Brain microvascular endothelial cell (primary cell): ENCODE results near the gene SHROOM3.

Experiments
- DNase-seq: peaks from one replicate; pipeline ENCODE4 v3.0.0-alpha.2; 2020
- H3K27ac ChIP-seq: fragments of 250-450 bp; sonication (Bioruptor Pico); 2 replicates; pipeline ENCODE4 v1.5.1; 2020; ENCODE audit warnings: mild to moderate bottlenecking, moderate library complexity
- H3K27me3 ChIP-seq: fragments of 250-450 bp; sonication (Bioruptor Pico); replicated peaks from 2 replicates; pipeline ENCODE4 v1.5.1; 2020; ENCODE audit warnings: mild to moderate bottlenecking
- H3K36me3 ChIP-seq: fragments of 250-450 bp; sonication (Bioruptor Pico); replicated peaks from 2 replicates; pipeline ENCODE4 v1.5.1; 2020; ENCODE audit warnings: mild to moderate bottlenecking
- H3K4me3 ChIP-seq: 2 replicates; pipeline ENCODE4 v1.5.1; 2011; ENCODE audit warnings: low read depth, mild to moderate bottlenecking, control low read depth, low read length, moderate library complexity
- in situ Hi-C: cut with HindIII; loops from 2 replicates; pipeline ENCODE4 v1.10.0; 2017; ENCODE audit warnings: low sequenced_read_pairs, low pct_ligation_motif_present
- TF ChIP-seq, protein P1 (sequence below): IDR thresholded peaks from 2 replicates; pipeline ENCODE4 v1.5.1; 2011; ENCODE audit warnings: low read depth, mild to moderate bottlenecking, moderate library complexity, low read length, control low read depth, inconsistent platforms; ENCODE audit errors: missing control alignments

Gene SHROOM3

DNA sequence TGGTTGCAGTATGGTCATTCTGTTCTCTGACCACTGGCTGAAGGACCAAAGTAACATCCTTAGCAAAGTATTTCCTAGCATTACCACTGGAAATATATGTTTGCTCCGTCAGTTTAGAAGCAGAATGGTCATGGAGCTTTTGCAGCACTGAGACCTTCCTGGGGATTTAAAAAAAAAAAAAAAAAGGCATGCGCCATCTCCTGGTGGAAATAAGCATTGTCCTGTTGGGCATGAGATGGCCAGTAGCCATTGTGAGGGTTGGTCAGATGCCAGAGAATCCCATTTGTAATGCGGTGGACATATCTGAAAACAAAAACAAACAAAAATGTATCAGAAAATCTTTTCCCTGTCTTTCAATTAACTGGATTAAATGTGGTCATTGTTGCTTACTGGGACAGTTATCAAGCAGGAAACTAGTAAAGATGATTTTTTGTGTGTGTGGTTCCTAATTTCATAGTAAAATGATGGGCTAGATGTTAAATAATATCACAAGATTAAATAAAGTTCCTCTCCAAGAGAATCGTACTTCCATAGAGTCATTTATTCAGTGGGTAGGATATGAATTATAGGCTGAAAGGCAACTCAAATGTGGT, 323.4 kb downstream of the SHROOM3 start:
- in situ Hi-C loops: no loop called here

DNA sequence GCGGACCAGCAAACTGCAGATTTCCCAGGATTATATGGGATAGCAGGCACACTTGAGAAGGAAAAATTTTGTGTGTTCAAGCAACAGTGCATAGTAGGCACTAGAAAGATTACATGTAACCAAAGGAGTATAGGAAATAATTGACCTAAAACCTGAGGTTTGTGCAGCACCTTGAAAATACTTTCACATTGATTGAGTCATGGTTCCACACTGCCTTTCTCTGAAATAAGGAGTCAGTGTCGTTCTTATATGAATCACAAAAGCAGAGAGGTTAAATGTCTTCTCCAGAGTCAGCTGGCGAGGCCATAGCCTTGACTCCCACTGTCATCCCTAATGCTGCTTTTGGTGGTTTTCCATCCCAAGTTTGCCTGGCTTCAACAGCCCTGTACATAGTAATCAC, 324.0 kb downstream of the SHROOM3 start:
- DNase-seq: no peak
- in situ Hi-C loops: no loop called here
- no peaks in the 10 kb centered on the region for H3K27me3 ChIP-seq
- no peak overlapping the region for H3K4me3 ChIP-seq
- H3K27ac ChIP-seq: no peak overlapping the region
- no peaks in the 10 kb centered on the region for H3K36me3 ChIP-seq
- TF ChIP-seq, protein P1, sequence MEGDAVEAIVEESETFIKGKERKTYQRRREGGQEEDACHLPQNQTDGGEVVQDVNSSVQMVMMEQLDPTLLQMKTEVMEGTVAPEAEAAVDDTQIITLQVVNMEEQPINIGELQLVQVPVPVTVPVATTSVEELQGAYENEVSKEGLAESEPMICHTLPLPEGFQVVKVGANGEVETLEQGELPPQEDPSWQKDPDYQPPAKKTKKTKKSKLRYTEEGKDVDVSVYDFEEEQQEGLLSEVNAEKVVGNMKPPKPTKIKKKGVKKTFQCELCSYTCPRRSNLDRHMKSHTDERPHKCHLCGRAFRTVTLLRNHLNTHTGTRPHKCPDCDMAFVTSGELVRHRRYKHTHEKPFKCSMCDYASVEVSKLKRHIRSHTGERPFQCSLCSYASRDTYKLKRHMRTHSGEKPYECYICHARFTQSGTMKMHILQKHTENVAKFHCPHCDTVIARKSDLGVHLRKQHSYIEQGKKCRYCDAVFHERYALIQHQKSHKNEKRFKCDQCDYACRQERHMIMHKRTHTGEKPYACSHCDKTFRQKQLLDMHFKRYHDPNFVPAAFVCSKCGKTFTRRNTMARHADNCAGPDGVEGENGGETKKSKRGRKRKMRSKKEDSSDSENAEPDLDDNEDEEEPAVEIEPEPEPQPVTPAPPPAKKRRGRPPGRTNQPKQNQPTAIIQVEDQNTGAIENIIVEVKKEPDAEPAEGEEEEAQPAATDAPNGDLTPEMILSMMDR: no peak

More for the DNA sequence above, 323.4 kb downstream of the SHROOM3 start:
- TF ChIP-seq, protein P1: peak; percentile 80
- DNase-seq: peak; percentile 80
- H3K27ac ChIP-seq: no peak overlapping the region
- no peak overlapping the region for H3K4me3 ChIP-seq
- no peaks in the 10 kb centered on the region for H3K36me3 ChIP-seq
- no peaks in the 10 kb centered on the region for H3K27me3 ChIP-seq

DNA sequence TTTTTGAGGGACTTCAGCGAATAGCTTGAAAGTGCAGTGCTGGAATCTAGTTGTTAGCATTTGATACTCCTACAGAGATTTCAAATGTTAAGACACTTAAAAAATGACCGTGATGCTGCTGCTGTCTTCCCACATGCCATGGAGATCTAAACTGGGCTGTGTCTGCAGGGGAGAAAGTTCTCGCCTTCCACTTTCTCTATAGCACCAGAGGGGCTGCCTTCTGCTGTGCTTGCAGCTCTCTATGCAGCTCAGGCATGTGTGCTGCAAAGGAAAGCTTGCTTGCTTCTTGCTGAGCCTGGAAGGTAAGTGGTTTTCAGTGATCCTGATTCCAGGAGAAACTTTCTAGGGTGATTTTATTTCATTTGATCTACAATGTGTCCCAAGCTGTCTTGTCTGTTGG, 325.2 kb downstream of the SHROOM3 start:
- in situ Hi-C loops: no loop called here
- no peak overlapping the region for H3K27ac ChIP-seq
- DNase-seq: no peak
- no peak overlapping the region for H3K4me3 ChIP-seq
- no peaks in the 10 kb centered on the region for H3K27me3 ChIP-seq
- H3K36me3 ChIP-seq: no peaks in the 10 kb centered on the region
- TF ChIP-seq, protein P1: no peak

DNA sequence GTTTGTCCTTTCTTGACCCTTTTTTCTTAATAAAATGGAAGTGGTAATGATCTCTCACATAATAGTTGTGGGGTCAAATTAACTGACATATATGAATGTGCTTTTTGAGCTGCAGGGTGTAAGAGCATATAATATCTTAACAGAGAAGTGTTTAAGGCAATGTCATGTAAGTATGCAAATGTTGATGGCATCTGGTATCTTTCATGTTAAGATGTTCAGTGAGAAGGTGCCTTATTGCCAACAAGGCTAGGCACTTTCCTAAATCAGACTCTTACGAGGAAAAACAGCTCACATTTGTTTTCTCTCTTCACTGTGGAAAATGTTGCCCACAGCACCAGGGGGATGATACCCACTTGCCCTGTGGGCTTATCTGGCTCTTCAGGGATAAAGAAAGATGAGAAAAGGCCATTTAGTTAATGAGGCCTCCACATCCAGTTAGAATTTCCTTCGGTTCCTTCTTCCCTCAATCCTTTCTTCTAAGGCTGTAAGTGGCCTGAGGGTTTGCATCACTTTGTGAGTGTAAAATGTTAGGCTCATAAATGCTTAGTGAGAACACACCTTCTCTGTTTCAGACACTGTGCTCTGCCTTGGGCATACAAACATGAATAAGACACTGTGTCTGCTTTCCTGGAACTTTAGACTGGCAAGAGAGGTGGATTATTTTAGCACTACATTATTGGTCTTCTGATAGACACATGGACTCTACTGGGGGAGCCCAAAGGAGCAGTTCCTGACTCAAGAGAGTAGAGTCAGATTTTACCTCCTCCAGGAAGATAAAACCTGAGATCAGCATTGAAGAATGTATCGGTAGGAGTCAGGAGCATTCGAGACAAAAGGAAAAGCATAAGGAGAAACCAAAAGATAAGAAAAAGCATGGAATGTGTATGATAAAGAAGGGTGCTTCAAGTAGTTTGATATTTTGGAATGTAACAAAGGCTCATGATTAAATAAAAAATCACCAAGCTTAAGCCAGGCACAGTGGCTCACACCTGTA, 327.4 kb downstream of the SHROOM3 start:
- DNase-seq: no peak
- Histone ChIP-seq H3K36me3 (no peaks in the 10 kb centered on the region), H3K27me3 (no peaks in the 10 kb centered on the region), H3K27ac (no peak overlapping the region), H3K4me3 (no peak overlapping the region)
- TF ChIP-seq, protein P1: no peak
- in situ Hi-C loops: no loop called here

DNA sequence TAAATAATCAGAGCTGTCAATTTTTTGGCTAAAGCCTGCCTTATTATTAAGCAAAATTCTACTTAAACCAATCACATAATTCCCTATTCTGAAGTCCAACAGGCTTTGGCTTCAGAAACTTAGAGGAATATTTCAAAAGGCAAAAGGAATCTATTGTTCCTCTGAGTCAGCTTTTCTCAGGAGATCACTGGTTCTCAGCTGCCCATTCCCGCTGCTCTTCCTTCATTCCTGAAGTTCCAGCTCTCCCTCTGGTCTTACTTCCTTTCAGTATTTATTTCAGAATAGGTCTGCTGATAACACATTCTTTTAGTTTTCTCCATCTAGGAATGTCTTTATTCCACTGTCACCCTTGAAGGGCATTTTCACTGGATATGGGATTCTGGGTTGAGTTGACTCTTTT, 329.2 kb downstream of the SHROOM3 start:
- H3K4me3 ChIP-seq: no peak overlapping the region

More for the DNA sequence above, 329.2 kb downstream of the SHROOM3 start:
- in situ Hi-C loops: no loop called here
- peak overlapping the region; percentile 28 for H3K27ac ChIP-seq
- DNase-seq: peak; percentile 43
- H3K36me3 ChIP-seq: no peaks in the 10 kb centered on the region
- TF ChIP-seq, protein P1: no peak
- H3K27me3 ChIP-seq: no peaks in the 10 kb centered on the region
